Measurements from ENCODE around the gene DNAJB13.
A peak's percentile ranks its signal among the peaks of the same experiment; 100 is the strongest.

Gene DNAJB13

DNA sequence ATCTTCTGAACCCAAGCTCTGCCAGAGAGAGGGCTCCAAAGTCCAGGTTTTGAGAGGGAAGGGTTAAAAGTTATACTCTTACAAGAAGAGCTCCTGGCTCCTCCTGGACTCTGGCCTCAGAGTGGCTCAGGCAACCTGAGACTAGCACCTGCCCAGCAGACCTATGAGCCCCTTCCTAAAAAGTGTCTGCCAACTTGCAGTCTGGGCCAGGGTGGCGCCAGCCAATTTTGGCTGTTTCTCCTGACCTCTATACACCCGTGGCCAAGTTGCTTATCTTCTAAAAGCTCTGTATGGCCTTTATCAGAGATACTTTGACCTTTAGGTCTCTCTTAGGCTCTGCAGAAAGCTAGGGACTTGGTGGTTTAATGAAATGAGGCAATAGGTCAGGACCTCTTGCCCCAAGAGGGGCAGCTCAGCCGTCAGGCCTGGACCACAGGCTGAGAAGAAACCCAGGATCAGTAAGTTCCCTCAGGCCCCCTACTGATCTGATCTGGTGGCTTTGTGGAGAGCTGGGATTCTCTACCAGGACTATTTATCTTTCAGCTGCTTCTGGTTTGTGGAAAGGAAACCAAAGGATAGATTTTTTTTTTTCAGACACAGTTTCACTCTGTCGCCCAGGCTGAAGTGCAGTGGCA is 68.4 kb downstream of the DNAJB13 start:
- Histone ChIP-seq H3K36me3 (ENCODE audit: control insufficient read depth in 2 of 2, insufficient read depth in 1 of 2, low read length in 2 of 2) (peaks cover 0 to 46% of the 10 kb centered on the region in 2 experiments; a peak in 1 of 3 replicates), H3K27ac (ENCODE audit: extremely low read depth, low read depth, low read length) (no peak overlapping the region), H3K4me3 (ENCODE audit: low read depth, low read length) (no peak overlapping the region), H3K4me1 (ENCODE audit: control insufficient read depth, insufficient read depth, low read length) (no peaks in the 10 kb centered on the region), H3K9me3 (ENCODE audit: control insufficient read depth, insufficient read depth, low read depth, low read length) (no peaks in the 10 kb centered on the region)
- TF ChIP-seq ZNF677 (tag by site-specific recombination; IDR thresholded peaks at IDR 0.05): no peak
- no peak for TF ChIP-seq ZNF350 (tag by site-specific recombination; IDR thresholded peaks at IDR 0.05)
- no peak for TF ChIP-seq MZF1 (tag by site-specific recombination; IDR thresholded peaks at IDR 0.05; ENCODE audit: borderline replicate concordance)
- no peak for TF ChIP-seq FEZF1 (tag by site-specific recombination; IDR thresholded peaks at IDR 0.05)
- ChIA-PET POLR2A (no interaction called here), CTCF (no interaction called here)

DNA sequence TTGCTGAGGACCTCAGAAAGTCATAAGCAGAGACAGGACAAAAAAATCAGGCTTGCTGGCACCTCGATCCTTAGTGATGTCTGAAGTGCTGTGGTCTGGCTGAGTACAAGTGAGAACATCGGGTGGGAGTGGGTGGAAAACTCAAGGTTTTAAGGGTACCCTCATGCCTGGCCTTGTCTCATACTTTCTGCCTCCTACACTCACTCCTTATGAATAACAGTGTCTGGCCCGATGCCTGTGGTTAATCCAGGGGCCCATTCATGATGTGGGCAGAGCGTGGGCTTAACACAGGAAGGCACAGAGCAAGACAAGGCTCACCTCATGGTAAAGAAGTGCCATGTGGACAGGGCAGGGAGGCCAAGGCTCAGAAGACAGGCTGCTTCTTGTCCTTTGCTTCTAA is 69.0 kb downstream of the DNAJB13 start:
- TF ChIP-seq EGR2 (tag by site-specific recombination; IDR thresholded peaks at IDR 0.05; ENCODE audit: low read depth) (peak; percentile 95), ZFHX2 (tag by site-specific recombination; conservative IDR thresholded peaks at IDR 0.05) (peak; percentile 97)
- TF ChIP-seq, protein P1, sequence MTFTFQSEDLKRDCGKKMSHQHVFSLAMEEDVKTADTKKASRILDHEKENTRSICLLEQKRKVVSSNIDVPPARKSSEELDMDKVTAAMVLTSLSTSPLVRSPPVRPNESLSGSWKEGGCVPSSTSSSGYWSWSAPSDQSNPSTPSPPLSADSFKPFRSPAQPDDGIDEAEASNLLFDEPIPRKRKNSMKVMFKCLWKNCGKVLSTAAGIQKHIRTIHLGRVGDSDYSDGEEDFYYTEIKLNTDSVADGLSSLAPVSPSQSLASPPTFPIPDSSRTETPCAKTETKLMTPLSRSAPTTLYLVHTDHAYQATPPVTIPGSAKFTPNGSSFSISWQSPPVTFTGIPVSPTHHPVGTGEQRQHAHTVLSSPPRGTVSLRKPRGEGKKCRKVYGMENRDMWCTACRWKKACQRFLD (tag by site-specific recombination; IDR thresholded peaks at IDR 0.05): no peak
- ChIA-PET CTCF (no interaction called here), POLR2A (interaction anchor here (0.5 kb wide), 1 partner anchor 167 kb away, joined by 3 read pairs; no protein-coding TSS in a partner anchor)
- Histone ChIP-seq H3K4me3 (ENCODE audit: low read depth, low read length) (no peak overlapping the region), H3K36me3 (ENCODE audit: control insufficient read depth in 2 of 2, insufficient read depth in 1 of 2, low read length in 2 of 2) (peaks cover 0 to 45% of the 10 kb centered on the region in 2 experiments; a peak in 1 of 3 replicates), H3K4me1 (ENCODE audit: control insufficient read depth, insufficient read depth, low read length) (no peaks in the 10 kb centered on the region), H3K27ac (ENCODE audit: extremely low read depth, low read depth, low read length) (no peak overlapping the region), H3K9me3 (ENCODE audit: control insufficient read depth, insufficient read depth, low read depth, low read length) (no peaks in the 10 kb centered on the region)

Data from HEK293 (cell line).